ENCODE data around the gene TCF7L2. TPM values are rescaled to one million over a fixed set of nuclear protein-coding genes. Genes with fewer than 3 reads are reported as not detected.
A peak's percentile ranks its signal among the peaks of the same experiment; 100 is the strongest.

TCF7L2 gene
- total and polyA plus RNA-seq, 4 donors = 14.0 to 57.8 (median 34.8) TPM

DNA sequence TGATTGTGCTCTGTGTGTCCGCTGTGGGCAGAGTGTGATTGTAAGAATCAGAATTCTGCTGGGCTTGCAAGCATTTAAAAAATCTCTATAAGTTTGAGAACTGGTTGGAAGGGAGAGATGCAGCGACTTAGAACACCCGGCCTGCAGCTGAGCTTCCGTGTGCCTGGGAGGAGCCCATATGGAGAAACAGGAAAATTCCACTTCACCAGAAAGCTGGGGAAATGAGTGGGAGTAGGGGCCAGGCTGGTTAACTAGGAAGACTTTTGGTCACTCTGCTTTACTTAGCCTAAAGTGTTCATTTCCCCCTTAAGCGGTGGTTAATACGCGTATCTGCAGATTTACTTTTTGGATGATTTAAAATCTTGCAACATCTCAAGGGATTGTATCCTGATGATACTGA is 72.2 kb downstream of the TCF7L2 start:
- DNase-seq = no peak
- Histone ChIP-seq H3K4me3 (ENCODE audit: low read length in 2 of 2) (no peak overlapping the region), H3K9me3 (ENCODE audit: control insufficient read depth, low read length) (no peaks in the 10 kb centered on the region), H3K27ac (ENCODE audit: low read depth in 1 of 2, low read length in 2 of 2) (peak overlapping the region in 1 of 2 donors; percentile 47), H3K27me3 (ENCODE audit: control insufficient read depth in 1 of 2, insufficient read depth in 2 of 2, low read length in 1 of 2) (no peaks in the 10 kb centered on the region), H3K36me3 (ENCODE audit: control insufficient read depth in 1 of 2, insufficient read depth in 2 of 2, low read length in 1 of 2) (no peaks in the 10 kb centered on the region), H3K4me1 (ENCODE audit: control insufficient read depth in 1 of 2, insufficient read depth in 2 of 2, low read length in 2 of 2) (peaks cover 15 to 17% of the 10 kb centered on the region in 2 donors)
- no peak for ATAC-seq (ENCODE audit: low FRiP score)
- 80 to 81% methylated on average over 7 of the region's 7 CpGs for WGBS, 2 donors
- intact Hi-C loops (cut with DNase I) = loop anchor here in 1 of 2 donors (5.0 kb wide), 2 partner anchors 40 to 70 kb away; partner anchors contain the start of gene TCF7L2

DNA sequence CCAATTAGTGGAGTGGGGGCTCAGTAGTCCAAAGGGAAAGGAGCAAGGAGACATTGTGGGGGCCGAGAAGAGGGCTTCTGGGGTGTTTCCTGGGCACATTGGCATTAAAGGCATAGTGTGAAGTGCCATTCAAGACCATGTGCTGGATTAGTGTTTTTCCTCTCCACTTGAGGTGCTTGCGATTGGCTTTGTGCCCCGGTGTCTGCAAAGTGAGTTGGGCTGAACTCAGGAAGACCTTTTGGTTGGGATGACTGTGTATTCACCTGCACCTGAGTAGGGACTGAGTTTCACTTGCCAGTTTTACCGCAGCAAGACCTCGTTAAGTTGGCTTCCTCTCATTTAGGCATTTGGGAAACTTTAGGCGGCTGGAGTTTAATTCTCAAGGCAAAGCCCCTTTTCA is 73.0 kb downstream of the TCF7L2 start:
- 93 to 94% methylated on average over 6 of the region's 6 CpGs for WGBS, 2 donors
- H3K4me3 ChIP-seq (ENCODE audit: low read length in 2 of 2) = no peak overlapping the region
- DNase-seq (no peak), ATAC-seq (ENCODE audit: low FRiP score) (no peak)
- no peaks in the 10 kb centered on the region for H3K36me3 ChIP-seq (ENCODE audit: control insufficient read depth in 1 of 2, insufficient read depth in 2 of 2, low read length in 1 of 2)
- no peaks in the 10 kb centered on the region for H3K27me3 ChIP-seq (ENCODE audit: control insufficient read depth in 1 of 2, insufficient read depth in 2 of 2, low read length in 1 of 2)
- peaks cover 17 to 20% of the 10 kb centered on the region in 2 donors for H3K4me1 ChIP-seq (ENCODE audit: control insufficient read depth in 1 of 2, insufficient read depth in 2 of 2, low read length in 2 of 2)
- peak overlapping the region; percentile 3 to 18 for H3K27ac ChIP-seq (ENCODE audit: low read depth in 1 of 2, low read length in 2 of 2)
- intact Hi-C loops (cut with DNase I) = loop anchor here in 1 of 2 donors (5.0 kb wide), 2 partner anchors 39 to 71 kb away; partner anchors contain the start of gene TCF7L2
- H3K9me3 ChIP-seq (ENCODE audit: control insufficient read depth, low read length) = no peaks in the 10 kb centered on the region

DNA sequence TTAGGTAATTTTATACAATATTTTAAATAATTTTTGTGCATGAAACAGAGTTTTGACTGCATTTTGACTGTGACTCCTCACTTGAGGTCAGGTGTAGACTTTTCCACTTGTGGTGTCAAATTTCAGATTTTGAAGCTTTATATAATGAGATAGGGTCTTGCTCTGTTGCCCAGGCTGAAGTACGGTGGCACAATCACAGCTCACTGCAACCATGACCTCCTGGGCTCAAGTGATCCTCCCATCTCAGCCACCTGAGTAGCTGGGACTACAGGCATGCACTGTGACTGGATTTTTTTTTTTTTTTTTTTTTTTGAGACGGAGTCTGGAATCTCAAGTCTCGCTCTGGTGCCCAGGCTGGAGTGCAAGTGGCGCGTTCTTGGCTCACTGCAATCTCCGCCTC is 74.9 kb downstream of the TCF7L2 start:
- H3K27ac ChIP-seq (ENCODE audit: low read depth in 1 of 2, low read length in 2 of 2) = no peak overlapping the region

DNA sequence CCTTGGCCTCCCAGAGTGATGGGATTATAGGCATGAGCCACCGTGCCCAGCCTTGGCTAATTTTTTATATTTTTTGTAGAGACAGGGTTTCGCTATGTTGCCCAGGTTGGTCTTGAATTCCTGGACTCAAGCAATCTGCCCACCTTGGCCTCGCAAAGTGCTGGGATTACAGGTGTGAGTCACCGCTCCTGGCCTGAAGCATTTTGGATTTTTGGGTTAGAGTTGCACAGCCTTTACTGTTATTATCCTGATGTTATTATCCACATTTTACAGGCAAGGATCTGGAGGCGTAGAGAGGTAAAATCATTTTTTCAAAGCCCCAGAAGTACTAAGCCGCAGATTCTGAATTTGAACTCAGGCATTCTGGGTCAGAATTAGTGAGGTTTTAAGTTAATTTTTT is 75.4 kb downstream of the TCF7L2 start:
- WGBS, 2 donors = 96 to 97% methylated on average over 6 of the region's 6 CpGs
- Histone ChIP-seq H3K9me3 (ENCODE audit: control insufficient read depth, low read length) (no peaks in the 10 kb centered on the region), H3K4me1 (ENCODE audit: control insufficient read depth in 1 of 2, insufficient read depth in 2 of 2, low read length in 2 of 2) (peaks cover 17 to 21% of the 10 kb centered on the region in 2 donors), H3K4me3 (ENCODE audit: low read length in 2 of 2) (no peak overlapping the region), H3K36me3 (ENCODE audit: control insufficient read depth in 1 of 2, insufficient read depth in 2 of 2, low read length in 1 of 2) (no peaks in the 10 kb centered on the region), H3K27me3 (ENCODE audit: control insufficient read depth in 1 of 2, insufficient read depth in 2 of 2, low read length in 1 of 2) (no peaks in the 10 kb centered on the region), H3K27ac (ENCODE audit: low read depth in 1 of 2, low read length in 2 of 2) (no peak overlapping the region)
- ATAC-seq (ENCODE audit: low FRiP score) (no peak), DNase-seq (no peak)
- intact Hi-C loops (cut with DNase I) = no loop called here

More for the DNA sequence above, 74.9 kb downstream of the TCF7L2 start:
- H3K36me3 ChIP-seq (ENCODE audit: control insufficient read depth in 1 of 2, insufficient read depth in 2 of 2, low read length in 1 of 2) = no peaks in the 10 kb centered on the region
- intact Hi-C loops (cut with DNase I) = loop anchor here in 1 of 2 donors (5.0 kb wide), 2 partner anchors 37 to 73 kb away; partner anchors contain the start of gene TCF7L2
- no peak overlapping the region for H3K4me3 ChIP-seq (ENCODE audit: low read length in 2 of 2)
- ATAC-seq (ENCODE audit: low FRiP score) (no peak), DNase-seq (no peak)
- H3K9me3 ChIP-seq (ENCODE audit: control insufficient read depth, low read length) = no peaks in the 10 kb centered on the region
- no peaks in the 10 kb centered on the region for H3K27me3 ChIP-seq (ENCODE audit: control insufficient read depth in 1 of 2, insufficient read depth in 2 of 2, low read length in 1 of 2)
- 98% methylated on average over 6 of the region's 6 CpGs for WGBS, 2 donors
- H3K4me1 ChIP-seq (ENCODE audit: control insufficient read depth in 1 of 2, insufficient read depth in 2 of 2, low read length in 2 of 2) = peaks cover 21% of the 10 kb centered on the region in 2 donors

GRCh38 chr10:113026679-113027078 is 76.6 kb downstream of the TCF7L2 start:
- no peaks in the 10 kb centered on the region for H3K36me3 ChIP-seq (ENCODE audit: control insufficient read depth in 1 of 2, insufficient read depth in 2 of 2, low read length in 1 of 2)
- H3K27me3 ChIP-seq (ENCODE audit: control insufficient read depth in 1 of 2, insufficient read depth in 2 of 2, low read length in 1 of 2) = no peaks in the 10 kb centered on the region
- peaks cover 11 to 12% of the 10 kb centered on the region in 2 donors for H3K4me1 ChIP-seq (ENCODE audit: control insufficient read depth in 1 of 2, insufficient read depth in 2 of 2, low read length in 2 of 2)
- ATAC-seq (ENCODE audit: low FRiP score) (no peak), DNase-seq (no peak)
- intact Hi-C loops (cut with DNase I) = no loop called here
- 19 to 21% methylated on average over 4 of the region's 4 CpGs for WGBS, 2 donors
- H3K4me3 ChIP-seq (ENCODE audit: low read length in 2 of 2) = no peak overlapping the region
- H3K27ac ChIP-seq (ENCODE audit: low read depth in 1 of 2, low read length in 2 of 2) = peak overlapping the region; percentile 46 to 68
- no peaks in the 10 kb centered on the region for H3K9me3 ChIP-seq (ENCODE audit: control insufficient read depth, low read length)

- DNase-seq (no peak), ATAC-seq (ENCODE audit: low FRiP score) (no peak)
- H3K4me1 ChIP-seq (ENCODE audit: control insufficient read depth in 1 of 2, insufficient read depth in 2 of 2, low read length in 2 of 2) = peaks cover 9 to 14% of the 10 kb centered on the region in 2 donors
- H3K27ac ChIP-seq (ENCODE audit: low read depth in 1 of 2, low read length in 2 of 2) = peak overlapping the region in 1 of 2 donors; percentile 57
- no peaks in the 10 kb centered on the region for H3K36me3 ChIP-seq (ENCODE audit: control insufficient read depth in 1 of 2, insufficient read depth in 2 of 2, low read length in 1 of 2)
- H3K9me3 ChIP-seq (ENCODE audit: control insufficient read depth, low read length) = no peaks in the 10 kb centered on the region
- no peaks in the 10 kb centered on the region for H3K27me3 ChIP-seq (ENCODE audit: control insufficient read depth in 1 of 2, insufficient read depth in 2 of 2, low read length in 1 of 2)
- WGBS, 2 donors = 0 to 1% methylated on average over 2 of the region's 2 CpGs
- H3K4me3 ChIP-seq (ENCODE audit: low read length in 2 of 2) = no peak overlapping the region
- intact Hi-C loops (cut with DNase I) = no loop called here
Measured at GRCh38 chr10:113027230-113027573, 77.2 kb downstream of the TCF7L2 start.

GRCh38 chr10:113027574-113028455 is 77.8 kb downstream of the TCF7L2 start:
- no peaks in the 10 kb centered on the region for H3K9me3 ChIP-seq (ENCODE audit: control insufficient read depth, low read length)
- no peak overlapping the region for H3K4me3 ChIP-seq (ENCODE audit: low read length in 2 of 2)
- H3K36me3 ChIP-seq (ENCODE audit: control insufficient read depth in 1 of 2, insufficient read depth in 2 of 2, low read length in 1 of 2) = no peaks in the 10 kb centered on the region
- DNase-seq (no peak), ATAC-seq (ENCODE audit: low FRiP score) (peak; percentile 13)
- H3K4me1 ChIP-seq (ENCODE audit: control insufficient read depth in 1 of 2, insufficient read depth in 2 of 2, low read length in 2 of 2) = peaks cover 6 to 14% of the 10 kb centered on the region in 2 donors
- 16 to 18% methylated on average over 15 of the region's 15 CpGs for WGBS, 2 donors
- intact Hi-C loops (cut with DNase I) = no loop called here
- H3K27me3 ChIP-seq (ENCODE audit: control insufficient read depth in 1 of 2, insufficient read depth in 2 of 2, low read length in 1 of 2) = no peaks in the 10 kb centered on the region
- peak overlapping the region; percentile 57 to 85 for H3K27ac ChIP-seq (ENCODE audit: low read depth in 1 of 2, low read length in 2 of 2)

- Histone ChIP-seq H3K36me3 (ENCODE audit: control insufficient read depth in 1 of 2, insufficient read depth in 2 of 2, low read length in 1 of 2) (no peaks in the 10 kb centered on the region), H3K4me3 (ENCODE audit: low read length in 2 of 2) (no peak overlapping the region), H3K27ac (ENCODE audit: low read depth in 1 of 2, low read length in 2 of 2) (peak overlapping the region in 1 of 2 donors; percentile 56), H3K27me3 (ENCODE audit: control insufficient read depth in 1 of 2, insufficient read depth in 2 of 2, low read length in 1 of 2) (no peaks in the 10 kb centered on the region), H3K9me3 (ENCODE audit: control insufficient read depth, low read length) (no peaks in the 10 kb centered on the region), H3K4me1 (ENCODE audit: control insufficient read depth in 1 of 2, insufficient read depth in 2 of 2, low read length in 2 of 2) (peaks cover 6 to 14% of the 10 kb centered on the region in 2 donors)
- DNase-seq (no peak), ATAC-seq (ENCODE audit: low FRiP score) (no peak)
- intact Hi-C loops (cut with DNase I) = no loop called here
- WGBS, 2 donors = 25 to 30% methylated on average over 9 of the region's 9 CpGs
Measured at GRCh38 chr10:113028456-113029440, 78.7 kb downstream of the TCF7L2 start.
